Middle frontal gyrus (tissue), 1 donor: ENCODE measurements around the gene ABI2.

Experiments
- DNase-seq: peaks from one replicate; pipeline ENCODE4 v3.0.0-alpha.2; 2015; ENCODE audit warnings: low spot score; ENCODE audit errors: extremely low spot score

The ABI2 gene

GRCh38 chr2:203471323-203471722 lies 143.1 kb downstream of the ABI2 start:
- DNase-seq: no peak

DNA sequence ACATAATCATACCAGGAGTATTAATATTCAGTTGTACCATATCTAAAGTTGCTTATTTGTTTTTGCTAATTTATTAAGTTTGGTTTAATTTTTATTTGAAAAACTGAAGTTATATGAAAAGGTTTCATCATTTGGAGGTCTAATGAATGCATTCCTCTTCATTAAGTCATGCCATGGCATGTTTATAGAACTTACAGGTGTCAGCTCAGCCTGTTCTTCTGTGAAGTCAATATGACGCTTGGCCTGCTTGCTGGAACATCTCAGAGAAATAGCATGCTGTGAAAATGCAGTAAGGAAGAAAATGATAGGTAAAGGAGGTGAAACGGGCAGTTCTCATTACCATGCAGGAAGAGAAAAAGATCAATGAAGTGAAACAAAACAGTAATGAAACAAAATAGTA lies 148.7 kb downstream of the ABI2 start:
- DNase-seq: no peak

DNA sequence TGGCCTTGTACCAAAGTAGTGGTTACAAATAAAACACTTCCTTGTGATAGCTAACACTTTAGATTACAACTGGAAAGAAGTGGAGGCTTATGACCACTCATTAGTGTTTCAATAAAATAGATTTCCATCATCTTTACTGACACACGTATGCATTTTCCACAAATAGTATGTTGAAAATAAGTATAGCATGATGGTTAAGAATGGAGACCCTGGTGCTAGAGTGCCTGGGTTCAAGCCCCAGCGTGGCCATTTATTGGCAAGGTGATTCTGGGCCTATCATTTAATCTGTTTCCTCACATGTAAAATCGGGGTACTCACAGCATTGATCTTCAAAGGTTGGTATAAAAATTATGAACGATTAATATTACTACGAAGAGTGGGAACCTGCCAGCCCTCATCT lies 152.4 kb downstream of the ABI2 start:
- DNase-seq: no peak

GRCh38 chr2:203484266-203485112 lies 156.3 kb downstream of the ABI2 start:
- no peak for DNase-seq

DNA sequence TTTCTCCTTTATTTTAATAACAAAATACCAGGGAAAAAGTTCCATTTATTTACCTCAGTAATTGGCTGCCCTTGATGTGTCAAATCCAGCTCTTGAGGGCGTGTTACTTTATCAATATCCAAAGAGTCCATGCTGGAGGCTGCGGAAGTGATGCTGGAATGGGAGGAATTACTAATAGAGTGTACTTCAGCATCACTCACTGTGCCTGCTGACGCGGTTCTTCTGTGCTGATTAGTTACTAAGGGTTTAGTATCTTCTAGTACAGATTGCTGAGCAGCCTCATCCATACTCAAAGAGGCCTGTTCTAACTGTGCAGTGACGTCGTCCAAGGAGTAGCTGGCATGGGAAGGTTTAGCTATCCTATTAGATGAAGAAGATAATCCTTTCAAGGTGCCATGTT lies 161.3 kb downstream of the ABI2 start:
- DNase-seq: no peak

- no peak for DNase-seq
Observed at GRCh38 chr2:203490391-203490790, 162.2 kb downstream of the ABI2 start.

DNA sequence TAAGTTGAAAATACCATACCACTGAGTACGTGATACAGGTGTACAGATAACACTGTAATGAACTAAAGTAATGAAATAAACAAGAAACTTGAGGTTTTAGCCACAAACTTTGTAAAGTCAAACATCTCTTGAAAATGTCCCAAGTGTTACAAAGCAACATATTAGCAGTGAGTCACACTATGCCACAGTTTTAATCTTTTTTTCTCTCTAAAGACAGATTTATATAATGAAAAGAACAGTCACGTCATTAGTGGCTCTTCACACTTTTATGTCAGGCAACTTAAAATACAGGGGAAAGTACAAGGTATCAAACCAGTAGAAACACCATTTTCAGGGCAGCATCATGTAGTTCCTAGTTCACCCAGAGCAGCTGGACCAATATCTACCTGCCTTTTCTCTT lies 164.8 kb downstream of the ABI2 start:
- DNase-seq: no peak
